Umbilical cord (tissue), 2 donors: ENCODE results near the gene CEP76. TPM values are rescaled to one million over a fixed set of nuclear protein-coding genes. Genes with fewer than 3 reads are reported as not detected.
"Not testable (repeated sequence)": the region's sequence is repeated elsewhere in the genome, so short reads cannot be mapped to it uniquely, and the experiment has no call there.

Experiments used
- DNase-seq: peaks from one replicate; pipeline ENCODE4 v3.0.0-alpha.2; 2015; ENCODE audit warnings: low spot score
- total RNA-seq: library from RNA; depleted of rRNA; stranded (reverse); fragments of >200 nt; gene quantifications from one replicate; pipeline ENCODE4 v1.2.3, GENCODE V29; 2014; ENCODE audit warnings: low replicate concordance; ENCODE audit not compliant: insufficient read depth

Gene CEP76
- total RNA-seq, 1 donor from 2014 or later: 5.8 TPM

DNA sequence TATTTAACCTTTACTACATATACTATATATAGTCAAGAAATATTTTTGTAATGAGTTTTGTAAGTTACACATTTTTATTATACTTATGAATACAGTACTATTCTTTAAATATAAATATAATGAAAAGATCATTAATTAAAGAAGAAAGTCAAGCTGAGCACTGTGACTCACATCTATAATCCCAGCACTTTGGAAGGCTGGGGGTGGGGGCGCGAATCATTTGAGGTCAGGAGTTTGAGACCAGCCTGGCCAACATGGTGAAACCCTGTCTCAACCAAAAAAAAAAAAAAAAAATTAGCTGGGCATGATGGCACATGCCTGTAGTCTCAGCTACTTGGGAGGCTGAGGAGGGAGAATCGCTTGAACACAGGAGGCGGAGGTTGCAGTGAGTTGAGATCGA, 58.8 kb downstream of the CEP76 start:
- not testable (repeated sequence) for DNase-seq

DNA sequence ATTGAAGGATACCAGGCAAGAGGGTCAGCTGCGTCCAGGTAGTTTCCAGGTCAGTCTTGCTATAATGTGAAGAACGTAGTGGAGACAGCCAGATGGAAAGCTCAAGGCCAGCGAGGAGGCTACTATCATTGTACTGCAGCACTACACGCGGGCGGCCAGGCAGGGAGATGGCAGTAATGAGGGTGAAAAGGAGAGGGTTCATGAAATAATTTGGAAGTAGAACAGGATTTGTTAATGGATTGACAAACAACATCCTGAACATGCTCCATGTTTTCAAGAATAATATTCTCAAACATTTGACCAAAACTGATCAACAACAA, 61.7 kb downstream of the CEP76 start:
- DNase-seq: no peak

DNA sequence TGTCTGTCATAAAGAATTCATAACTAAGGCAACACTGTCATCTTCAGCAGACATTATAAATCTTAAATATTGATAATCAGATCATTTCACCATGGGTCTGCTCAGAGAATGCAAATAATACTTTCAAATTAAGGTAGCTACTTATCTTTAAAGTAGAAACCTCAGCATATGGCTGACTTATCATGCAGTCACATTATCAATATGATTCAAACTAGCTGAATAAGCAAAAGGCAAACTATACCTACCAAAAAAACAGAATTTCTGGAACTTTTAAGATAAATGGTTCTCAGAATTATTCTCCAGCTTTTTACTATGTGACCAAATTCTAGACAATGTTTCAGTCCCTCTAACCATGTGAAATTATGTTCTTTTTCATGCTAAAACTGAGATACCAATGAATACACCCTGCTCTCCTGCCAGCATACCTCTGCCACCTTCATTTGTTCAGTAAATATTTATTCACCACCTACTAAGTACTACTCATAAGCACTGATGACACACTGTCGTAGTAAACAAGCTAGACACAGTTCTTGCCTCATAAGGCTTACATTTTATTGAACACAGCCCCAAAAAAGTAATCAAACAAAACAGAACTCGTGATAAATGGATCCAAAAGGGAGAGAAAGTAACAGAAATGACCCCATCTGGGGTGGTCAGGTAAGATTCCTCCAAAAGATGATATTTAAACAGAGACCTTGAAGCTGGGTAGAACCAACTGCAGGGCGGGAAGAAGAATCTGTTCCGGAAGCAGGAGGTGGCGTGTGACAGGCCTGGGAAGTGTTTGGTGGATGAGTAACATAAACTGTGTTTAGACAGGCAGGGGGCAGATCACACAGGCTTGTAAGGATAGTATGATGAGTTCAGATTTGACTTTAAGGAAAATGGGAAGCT, 62.3 kb downstream of the CEP76 start:
- DNase-seq: no peak

GRCh38 chr18:12638644-12639124, 63.8 kb downstream of the CEP76 start:
- no peak for DNase-seq

- peak; percentile 34 for DNase-seq
These were observed 64.5 kb downstream of the CEP76 start for GRCh38 chr18:12637901-12638643.

DNA sequence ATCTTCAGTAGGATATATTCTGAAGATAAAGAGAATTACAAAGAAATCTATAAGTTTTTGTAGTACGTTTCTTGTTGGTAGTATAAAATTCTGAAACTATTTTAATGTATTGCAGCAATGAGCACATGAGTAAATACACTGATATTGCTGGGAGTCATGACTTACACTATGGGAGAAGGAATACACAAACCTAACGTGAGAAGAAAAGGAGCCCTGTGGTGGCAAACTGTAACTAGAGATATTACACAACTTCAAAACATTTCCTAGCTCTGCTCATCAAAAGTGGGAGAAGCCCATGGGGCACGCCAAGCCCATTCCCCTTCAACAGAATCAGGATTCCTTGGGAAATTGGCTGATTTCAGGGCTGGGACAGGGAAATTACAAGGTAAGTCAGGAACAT, 65.1 kb downstream of the CEP76 start:
- no peak for DNase-seq

GRCh38 chr18:12631831-12632477, 70.6 kb downstream of the CEP76 start:
- DNase-seq: no peak

DNA sequence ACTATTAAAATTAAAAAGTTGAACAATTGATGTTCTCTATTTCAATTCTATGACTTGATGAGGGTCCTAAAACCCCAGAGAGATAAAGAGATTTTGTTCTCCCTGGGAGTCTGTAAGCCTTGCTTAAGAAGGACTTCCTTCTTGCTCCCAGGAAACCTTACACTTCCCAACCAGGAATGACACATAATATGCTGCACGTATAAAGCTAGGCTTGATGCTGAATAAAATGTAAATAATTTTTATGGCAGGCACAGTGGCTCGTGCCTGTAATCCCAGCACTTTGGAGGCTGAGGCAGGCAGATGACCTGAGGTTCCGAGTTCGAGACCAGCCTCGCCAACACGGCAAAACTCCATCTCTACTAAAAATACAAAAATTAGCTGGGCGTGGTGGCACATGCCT, 72.4 kb downstream of the CEP76 start:
- DNase-seq: no peak

- no peak for DNase-seq
These were observed 73.5 kb downstream of the CEP76 start for GRCh38 chr18:12628706-12629702.

GRCh38 chr18:12627199-12627598, 75.3 kb downstream of the CEP76 start:
- DNase-seq: not testable (repeated sequence)

- DNase-seq: no peak
These were observed 77.3 kb downstream of the CEP76 start for GRCh38 chr18:12625241-12625640.

Other genes with a start within 250 kb of the CEP76 start
- 22.1 TPM for gene SPIRE1, start 44.6 kb downstream of the CEP76 start, total RNA-seq
- 60.9 TPM for gene PSMG2, start 319 bp upstream of the CEP76 start, total RNA-seq
- 21.9 TPM for gene PTPN2, start 181.5 kb upstream of the CEP76 start, total RNA-seq
- gene SEH1L, start 245.3 kb upstream of the CEP76 start, total RNA-seq: 21.4 TPM